HAP-1 (cell line): ENCODE data around the gene CSK.
A peak's percentile ranks its signal among the peaks of the same experiment; 100 is the strongest.
"Not testable (repeated sequence)": the region's sequence is repeated elsewhere in the genome, so short reads cannot be mapped to it uniquely, and the experiment has no call there.

Source experiments
- DNase-seq, 2 experiments: peaks; one replicate each; pipeline ENCODE4 v3.0.0-alpha.2; 2016 to 2020; ENCODE audit warnings: low spot score in 2 of 2
- H3K27me3 ChIP-seq: fragments of 250-450 bp; sonication (Bioruptor Pico); 2 replicates; pipeline ENCODE4 v1.5.1; 2020; ENCODE audit warnings: low read depth, mild to moderate bottlenecking, moderate library complexity
- H3K36me3 ChIP-seq: fragments of 250-450 bp; sonication (Bioruptor Pico); replicated peaks from 2 replicates; pipeline ENCODE4 v1.5.1; 2020; ENCODE audit warnings: mild to moderate bottlenecking
- H3K4me1 ChIP-seq: fragments of 250-450 bp; sonication (Bioruptor Pico); 2 replicates; pipeline ENCODE4 v1.5.1; 2020; ENCODE audit warnings: mild to moderate bottlenecking
- H3K4me3 ChIP-seq: fragments of 250-450 bp; sonication (Bioruptor Pico); 2 replicates; pipeline ENCODE4 v1.5.1; 2020; ENCODE audit warnings: mild to moderate bottlenecking, moderate library complexity
- H3K9me3 ChIP-seq: fragments of 250-450 bp; sonication (Bioruptor Pico); 2 replicates; pipeline ENCODE4 v1.5.1; 2020; ENCODE audit warnings: mild to moderate bottlenecking, moderate library complexity
- in situ Hi-C: fragments of 300-500 bp; cut with MboI; formaldehyde crosslinking; loops from 3 replicates; pipeline ENCODE4 v1.14.3; 2020; ENCODE audit warnings: low sequenced_read_pairs, inconsistent platforms, mixed read lengths

Gene CSK

DNA sequence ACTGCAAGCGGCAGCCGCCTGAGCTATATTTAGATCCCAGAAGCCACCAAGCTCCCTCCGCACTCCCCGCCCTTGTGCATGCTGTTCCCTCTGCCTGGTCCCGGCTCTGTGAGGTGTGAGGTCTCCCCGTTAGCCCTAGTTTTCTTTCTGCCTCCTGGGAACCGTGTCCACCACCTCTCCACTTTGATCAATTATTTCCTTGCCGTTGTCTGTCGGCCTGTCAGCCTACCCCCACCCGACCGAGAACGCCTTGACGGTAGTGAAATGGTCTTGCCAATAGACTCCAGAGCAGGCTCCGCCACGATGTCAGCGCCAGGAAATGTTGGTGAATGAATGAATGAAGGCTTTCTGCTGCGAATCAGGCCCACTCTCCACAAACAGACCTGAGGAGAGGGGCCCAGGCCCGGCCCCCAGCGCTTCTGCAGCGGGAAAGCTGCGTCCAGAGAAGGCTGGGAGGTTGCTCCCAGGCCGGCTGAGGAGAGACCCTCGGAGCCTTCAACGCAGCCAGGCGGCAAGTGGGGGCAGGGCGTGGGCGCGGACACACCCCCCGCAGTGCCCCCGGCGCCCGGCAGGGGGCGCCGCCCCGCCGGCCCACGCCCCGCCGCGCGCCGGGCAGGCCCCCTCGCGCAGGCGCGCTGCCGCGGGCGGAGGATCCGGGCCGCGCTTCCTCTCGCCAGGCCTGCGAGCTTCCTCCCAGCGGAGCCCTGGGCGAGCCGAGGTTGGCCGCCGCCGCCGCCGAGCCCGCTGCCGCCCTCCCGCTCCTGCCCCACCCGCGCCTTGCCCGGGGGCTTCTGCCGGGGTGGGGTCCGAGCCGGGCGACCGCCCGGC, at the start of gene CSK:
Gene CSK (plus strand): TSS at position 650 of the 828 bp plus-strand sequence. CDS start 16,218 bp downstream, outside the sequence.
- Histone ChIP-seq H3K4me1 (peaks cover 40% of the 10 kb centered on the region), H3K36me3 (peaks cover 30% of the 10 kb centered on the region), H3K9me3 (no peaks in the 10 kb centered on the region), H3K27me3 (no peaks in the 10 kb centered on the region), H3K4me3 (peak within 1 kb of the TSS; percentile 66)
- peak; percentile 81 to 87 for DNase-seq
- in situ Hi-C loops, result no loop called here

GRCh38 chr15:74732846-74733245, 49.0 kb upstream of the CSK start:
- in situ Hi-C loops, result no loop called here
- H3K27me3 ChIP-seq, result peaks cover 24% of the 10 kb centered on the region
- no peak for DNase-seq

DNA sequence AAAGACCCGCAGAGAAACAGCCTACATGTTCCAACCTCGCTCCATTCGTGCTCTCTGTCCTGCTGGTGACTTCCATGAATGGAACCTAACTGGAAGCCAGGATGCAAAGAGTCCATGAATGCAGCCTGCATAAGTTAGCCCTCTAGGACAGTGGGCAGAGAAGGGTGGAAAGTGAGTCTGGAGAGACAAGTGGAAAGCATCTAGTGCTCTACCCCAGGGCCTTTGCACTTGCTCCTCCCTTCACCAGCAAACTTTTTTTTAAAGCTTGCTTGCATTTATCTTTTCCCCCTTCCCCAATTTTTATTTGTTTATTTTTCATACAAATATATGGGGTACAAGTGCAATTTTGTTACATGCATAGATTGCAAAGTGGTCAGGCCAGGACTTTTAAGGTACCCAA, 48.6 kb upstream of the CSK start:
- in situ Hi-C loops, result no loop called here

More at GRCh38 chr15:74732846-74733245, 49.0 kb upstream of the CSK start:
- peaks cover 7% of the 10 kb centered on the region for H3K4me1 ChIP-seq
- H3K4me3 ChIP-seq, result no peak overlapping the region
- H3K36me3 ChIP-seq, result no peaks in the 10 kb centered on the region
- H3K9me3 ChIP-seq, result no peaks in the 10 kb centered on the region

DNA sequence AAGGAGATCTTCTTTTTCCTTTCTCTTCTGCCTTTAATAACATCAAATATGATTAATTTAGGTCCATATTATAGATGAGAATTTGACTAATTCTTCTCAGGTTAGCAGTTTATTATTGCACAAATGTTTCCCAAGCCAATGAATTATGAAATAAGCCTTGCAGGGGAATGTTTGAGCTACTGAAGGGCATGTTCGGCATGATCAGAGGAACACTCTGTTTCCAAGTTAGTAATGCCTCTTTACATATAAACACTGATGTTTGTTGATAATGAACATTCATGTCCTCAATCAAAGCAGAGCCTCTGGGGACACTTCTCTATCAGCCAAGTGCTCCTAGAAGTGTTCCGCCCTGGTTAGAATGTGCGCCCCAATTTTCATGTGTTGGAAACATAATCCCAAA, 46.6 kb upstream of the CSK start:
- Histone ChIP-seq H3K4me1 (peaks cover 13% of the 10 kb centered on the region), H3K4me3 (no peak overlapping the region), H3K9me3 (no peaks in the 10 kb centered on the region), H3K27me3 (peaks cover 22% of the 10 kb centered on the region), H3K36me3 (no peaks in the 10 kb centered on the region)
- in situ Hi-C loops, result no loop called here
- no peak for DNase-seq

More for the DNA sequence above, 48.6 kb upstream of the CSK start:
- Histone ChIP-seq H3K36me3 (no peaks in the 10 kb centered on the region), H3K4me1 (peaks cover 11% of the 10 kb centered on the region), H3K9me3 (no peaks in the 10 kb centered on the region), H3K27me3 (peaks cover 24% of the 10 kb centered on the region), H3K4me3 (no peak overlapping the region)
- no peak for DNase-seq

DNA sequence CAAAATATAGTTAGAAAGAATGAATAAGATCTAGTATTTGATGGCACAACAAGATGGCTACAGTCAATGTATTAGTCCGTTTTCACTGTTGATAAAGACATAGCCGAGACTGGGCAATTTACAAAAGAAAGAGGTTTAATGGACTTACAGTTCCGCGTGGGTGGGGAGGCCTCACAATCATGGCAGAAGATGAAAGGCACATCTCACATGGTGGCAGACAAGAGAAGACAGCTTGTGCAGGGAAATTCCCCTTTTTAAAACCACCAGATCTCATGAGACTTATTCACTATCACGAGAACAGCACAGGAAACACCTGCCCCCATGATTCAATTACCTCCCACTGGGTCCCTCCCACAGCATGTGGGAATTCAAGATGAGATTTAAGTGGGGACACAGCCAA, 43.6 kb upstream of the CSK start:
- H3K9me3 ChIP-seq, H3K36me3 ChIP-seq, in situ Hi-C loops, DNase-seq, H3K4me3 ChIP-seq: not testable (repeated sequence)
- Histone ChIP-seq H3K27me3 (peaks cover 13% of the 10 kb centered on the region), H3K4me1 (peaks cover 13% of the 10 kb centered on the region)

GRCh38 chr15:74742422-74742821, 39.5 kb upstream of the CSK start:
- Histone ChIP-seq H3K4me1 (peaks cover 7% of the 10 kb centered on the region), H3K36me3 (no peaks in the 10 kb centered on the region), H3K27me3 (no peaks in the 10 kb centered on the region), H3K9me3 (peaks cover 4% of the 10 kb centered on the region; the same call in 1 of the 2 replicates), H3K4me3 (no peak overlapping the region)
- no peak for DNase-seq
- in situ Hi-C loops, result no loop called here

DNA sequence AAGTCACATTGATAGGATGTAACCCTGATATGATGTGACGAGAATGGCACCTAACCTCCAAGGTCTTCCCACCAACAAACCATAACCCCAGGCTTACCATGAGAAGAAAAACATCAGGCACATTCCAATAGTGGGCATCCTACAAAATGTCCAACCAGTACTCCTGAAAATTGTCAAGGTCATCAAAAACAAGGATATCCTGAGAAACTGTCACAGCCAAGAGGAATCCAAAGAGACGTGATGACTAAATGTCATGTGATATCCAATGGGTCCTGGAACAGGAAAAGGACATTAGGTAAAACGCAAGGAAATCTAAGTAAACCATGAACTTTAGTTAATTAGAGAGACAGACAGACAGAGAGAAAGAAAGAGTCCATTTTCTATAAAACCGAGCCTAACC, 35.5 kb upstream of the CSK start:
- in situ Hi-C loops, result no loop called here
- Histone ChIP-seq H3K4me3 (no peak overlapping the region), H3K27me3 (no peaks in the 10 kb centered on the region), H3K36me3 (no peaks in the 10 kb centered on the region), H3K9me3 (peaks cover 4% of the 10 kb centered on the region; the same call in 1 of the 2 replicates), H3K4me1 (no peaks in the 10 kb centered on the region)
- no peak for DNase-seq

DNA sequence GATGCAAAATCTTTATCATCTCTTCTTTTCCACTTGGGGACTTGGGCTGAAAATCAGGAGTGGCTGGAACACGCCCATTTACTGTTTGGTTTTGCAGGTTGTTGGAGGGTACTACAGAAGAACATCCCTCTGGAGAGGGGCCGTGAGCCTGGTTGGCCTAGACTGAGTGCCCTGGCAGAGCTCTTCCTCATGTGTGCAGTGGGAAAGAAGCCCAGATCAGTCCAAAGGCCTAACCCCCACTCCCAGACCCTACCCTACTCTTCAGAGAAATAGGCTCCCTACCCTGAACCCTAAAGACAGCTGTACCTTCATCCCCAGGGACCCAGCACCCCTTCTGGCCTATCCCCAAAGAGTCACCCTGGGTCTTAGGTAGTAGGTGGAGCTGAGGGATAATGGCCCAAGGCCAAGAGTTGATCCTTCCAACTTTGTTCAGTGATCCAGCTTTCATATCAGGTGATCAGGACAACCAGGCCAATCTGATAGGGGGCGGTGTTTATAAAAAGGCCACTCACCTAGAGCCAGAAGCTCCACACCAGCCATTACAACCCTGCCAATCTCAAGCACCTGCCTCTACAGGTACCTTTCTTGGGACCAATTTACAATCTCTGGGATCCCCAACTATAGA, 33.4 kb upstream of the CSK start, which contains the start of gene CYP1A2:
Gene CYP1A2 (plus strand): TSS at position 524 of the 625 bp plus-strand sequence. CDS start 894 bp downstream, outside the sequence.
- H3K4me1 ChIP-seq, result no peaks in the 10 kb centered on the region
- H3K4me3 ChIP-seq, result no peak within 1 kb of the TSS
- no peaks in the 10 kb centered on the region for H3K9me3 ChIP-seq
- H3K27me3 ChIP-seq, result no peaks in the 10 kb centered on the region
- no peak for DNase-seq
- H3K36me3 ChIP-seq, result no peaks in the 10 kb centered on the region
- in situ Hi-C loops, result no loop called here

- no peak for DNase-seq
- Histone ChIP-seq H3K36me3 (no peaks in the 10 kb centered on the region), H3K4me1 (no peaks in the 10 kb centered on the region), H3K9me3 (no peaks in the 10 kb centered on the region), H3K4me3 (no peak overlapping the region), H3K27me3 (peaks cover 2% of the 10 kb centered on the region; the same call in 1 of the 2 replicates)
- in situ Hi-C loops, result loop anchor here (10.0 kb wide), 1 partner anchor 95 kb away; no protein-coding TSS in a partner anchor
Measured at GRCh38 chr15:74749832-74750231, 32.0 kb upstream of the CSK start.

DNA sequence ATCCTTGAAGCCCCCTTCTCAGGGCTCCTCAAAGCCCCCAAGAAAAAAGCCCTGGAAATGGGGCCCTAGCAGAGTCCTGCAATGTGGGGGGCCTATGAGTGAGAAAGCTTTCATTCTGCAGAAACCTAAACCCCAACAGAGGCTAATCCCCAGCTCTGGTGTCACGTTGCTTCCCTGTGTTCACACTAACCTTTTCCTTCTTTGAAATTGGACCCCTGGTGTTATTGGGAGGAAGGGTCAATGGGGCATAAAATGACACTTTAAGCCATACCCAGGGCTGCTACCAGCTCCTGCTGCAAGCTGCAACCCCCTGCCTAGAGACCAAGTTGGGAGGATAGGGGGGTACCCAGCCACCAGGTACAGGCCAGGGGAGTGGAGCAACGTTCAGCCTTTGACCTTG, 31.1 kb upstream of the CSK start:
- in situ Hi-C loops, result loop anchor here (10.0 kb wide), 1 partner anchor 96 kb away; no protein-coding TSS in a partner anchor
- Histone ChIP-seq H3K36me3 (no peaks in the 10 kb centered on the region), H3K4me1 (no peaks in the 10 kb centered on the region), H3K9me3 (no peaks in the 10 kb centered on the region), H3K4me3 (no peak overlapping the region), H3K27me3 (peaks cover 2% of the 10 kb centered on the region; the same call in 1 of the 2 replicates)
- no peak for DNase-seq

GRCh38 chr15:74752011-74752410, 29.9 kb upstream of the CSK start:
- Histone ChIP-seq H3K4me3 (no peak overlapping the region), H3K4me1 (no peaks in the 10 kb centered on the region), H3K27me3 (peaks cover 2% of the 10 kb centered on the region; the same call in 1 of the 2 replicates), H3K9me3 (no peaks in the 10 kb centered on the region), H3K36me3 (no peaks in the 10 kb centered on the region)
- no peak for DNase-seq
- in situ Hi-C loops, result loop anchor here (10.0 kb wide), 1 partner anchor 97 kb away; no protein-coding TSS in a partner anchor

- no peak for DNase-seq
- H3K4me3 ChIP-seq, result no peak overlapping the region
- in situ Hi-C loops, result loop anchor here (10.0 kb wide), 1 partner anchor 98 kb away; no protein-coding TSS in a partner anchor
- no peaks in the 10 kb centered on the region for H3K36me3 ChIP-seq
- no peaks in the 10 kb centered on the region for H3K9me3 ChIP-seq
- peaks cover 2% of the 10 kb centered on the region; the same call in 1 of the 2 replicates for H3K27me3 ChIP-seq
- H3K4me1 ChIP-seq, result no peaks in the 10 kb centered on the region
Measured at GRCh38 chr15:74752531-74752930, 29.3 kb upstream of the CSK start.

DNA sequence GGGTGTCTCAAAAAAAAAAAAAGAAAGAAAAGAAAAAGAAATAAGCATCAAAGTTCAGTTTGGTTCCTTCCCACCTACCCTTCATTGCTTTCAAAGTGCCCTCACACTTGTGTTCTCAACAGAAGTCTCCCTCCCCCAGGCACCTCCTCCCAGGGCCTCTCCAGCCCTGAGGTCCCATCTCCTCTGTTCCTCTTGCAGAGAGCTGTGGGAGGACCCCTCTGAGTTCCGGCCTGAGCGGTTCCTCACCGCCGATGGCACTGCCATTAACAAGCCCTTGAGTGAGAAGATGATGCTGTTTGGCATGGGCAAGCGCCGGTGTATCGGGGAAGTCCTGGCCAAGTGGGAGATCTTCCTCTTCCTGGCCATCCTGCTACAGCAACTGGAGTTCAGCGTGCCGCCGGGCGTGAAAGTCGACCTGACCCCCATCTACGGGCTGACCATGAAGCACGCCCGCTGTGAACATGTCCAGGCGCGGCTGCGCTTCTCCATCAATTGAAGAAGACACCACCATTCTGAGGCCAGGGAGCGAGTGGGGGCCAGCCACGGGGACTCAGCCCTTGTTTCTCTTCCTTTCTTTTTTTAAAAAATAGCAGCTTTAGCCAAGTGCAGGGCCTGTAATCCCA, 27.2 kb upstream of the CSK start:
- H3K4me3 ChIP-seq, result no peak overlapping the region
- H3K27me3 ChIP-seq, result peaks cover 2% of the 10 kb centered on the region; the same call in 1 of the 2 replicates
- no peak for DNase-seq
- no peaks in the 10 kb centered on the region for H3K36me3 ChIP-seq
- H3K9me3 ChIP-seq, result no peaks in the 10 kb centered on the region
- in situ Hi-C loops, result loop anchor here (10.0 kb wide), 1 partner anchor 100 kb away; no protein-coding TSS in a partner anchor
- H3K4me1 ChIP-seq, result no peaks in the 10 kb centered on the region
